ENCODE results near the gene EZH2.

Gene EZH2

DNA sequence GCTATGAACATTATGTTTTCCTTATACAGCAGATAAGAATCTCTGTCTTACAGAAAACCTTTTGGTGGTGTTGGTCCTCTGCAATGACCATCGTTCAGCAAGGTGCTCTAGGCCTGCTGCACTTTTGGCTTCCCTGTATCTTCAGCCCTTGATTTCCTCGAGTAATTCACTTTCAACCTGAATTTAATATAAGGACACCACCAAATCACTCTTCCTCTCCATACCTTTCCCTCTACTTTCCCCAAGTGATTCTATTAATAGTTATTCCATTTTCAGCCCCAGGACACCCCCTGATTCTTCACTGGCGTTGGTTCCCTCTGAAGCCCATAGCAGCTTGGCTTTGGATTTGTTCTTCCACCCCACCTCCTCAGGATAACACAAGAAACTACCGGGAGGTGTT, 72.2 kb downstream of the EZH2 start:
- DNase-seq (ENCODE audit: extremely low read depth in 1 of 2, low read depth in 1 of 2) = no peak

DNA sequence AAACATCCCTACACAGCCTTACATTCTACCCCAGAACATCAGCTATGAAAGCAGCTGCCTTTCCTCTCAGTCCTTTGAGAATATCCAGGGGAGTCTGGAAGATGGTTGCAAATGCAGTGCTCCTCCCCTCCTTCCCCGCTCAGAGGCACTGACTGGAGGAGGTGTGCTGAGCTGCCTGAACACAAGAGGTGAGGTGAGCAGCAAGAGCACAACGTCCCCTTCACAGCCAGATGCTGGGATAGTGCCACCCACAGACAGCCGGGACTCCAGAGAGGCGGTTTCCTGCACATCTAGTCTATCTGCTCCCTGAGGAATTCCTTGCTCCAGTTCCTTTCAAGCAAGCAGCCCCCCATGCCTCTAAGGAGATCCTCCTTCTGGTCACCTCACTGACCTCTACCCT, 74.2 kb downstream of the EZH2 start:
- DNase-seq (ENCODE audit: extremely low read depth in 1 of 2, low read depth in 1 of 2) = no peak

DNA sequence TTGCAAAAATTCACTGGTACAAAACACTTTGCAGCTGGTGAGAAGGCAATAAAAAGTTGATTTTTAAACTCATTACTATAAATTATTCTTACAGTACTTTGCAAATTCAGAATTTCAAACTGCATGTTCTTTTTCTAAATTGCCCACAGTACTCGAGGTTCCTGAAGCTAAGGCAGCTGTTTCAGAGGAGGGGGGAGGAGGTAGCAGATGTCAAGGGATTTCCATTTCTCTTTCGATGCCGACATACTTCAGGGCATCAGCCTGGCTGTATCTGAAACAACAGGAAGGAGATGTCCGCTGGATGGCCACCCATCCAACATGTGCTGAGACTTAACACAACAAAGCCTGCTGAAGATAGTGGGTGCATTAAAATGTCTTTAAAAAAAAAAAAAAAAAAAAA, 76.7 kb downstream of the EZH2 start:
- DNase-seq (ENCODE audit: extremely low read depth in 1 of 2, low read depth in 1 of 2) = no peak

DNA sequence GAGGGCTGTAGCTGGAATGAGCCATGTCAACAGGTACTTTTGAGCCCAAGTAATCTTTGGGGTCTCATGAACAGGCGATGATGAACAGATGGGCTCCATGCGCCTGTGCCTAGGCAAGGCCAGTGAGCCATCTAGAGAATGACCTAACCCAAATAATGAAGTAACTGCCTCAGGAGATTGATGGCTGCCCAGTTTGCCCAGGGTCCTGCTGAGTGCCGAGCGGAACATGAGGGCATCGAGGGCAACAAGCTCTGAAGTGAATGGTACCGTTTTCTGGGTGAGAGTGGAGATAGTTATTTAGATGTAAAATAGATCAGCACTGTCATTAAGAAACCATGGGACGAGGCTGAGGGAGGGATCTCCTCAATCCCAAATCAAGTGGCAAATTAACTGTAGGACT, 77.9 kb downstream of the EZH2 start:
- DNase-seq (ENCODE audit: extremely low read depth in 1 of 2, low read depth in 1 of 2) = no peak

DNA sequence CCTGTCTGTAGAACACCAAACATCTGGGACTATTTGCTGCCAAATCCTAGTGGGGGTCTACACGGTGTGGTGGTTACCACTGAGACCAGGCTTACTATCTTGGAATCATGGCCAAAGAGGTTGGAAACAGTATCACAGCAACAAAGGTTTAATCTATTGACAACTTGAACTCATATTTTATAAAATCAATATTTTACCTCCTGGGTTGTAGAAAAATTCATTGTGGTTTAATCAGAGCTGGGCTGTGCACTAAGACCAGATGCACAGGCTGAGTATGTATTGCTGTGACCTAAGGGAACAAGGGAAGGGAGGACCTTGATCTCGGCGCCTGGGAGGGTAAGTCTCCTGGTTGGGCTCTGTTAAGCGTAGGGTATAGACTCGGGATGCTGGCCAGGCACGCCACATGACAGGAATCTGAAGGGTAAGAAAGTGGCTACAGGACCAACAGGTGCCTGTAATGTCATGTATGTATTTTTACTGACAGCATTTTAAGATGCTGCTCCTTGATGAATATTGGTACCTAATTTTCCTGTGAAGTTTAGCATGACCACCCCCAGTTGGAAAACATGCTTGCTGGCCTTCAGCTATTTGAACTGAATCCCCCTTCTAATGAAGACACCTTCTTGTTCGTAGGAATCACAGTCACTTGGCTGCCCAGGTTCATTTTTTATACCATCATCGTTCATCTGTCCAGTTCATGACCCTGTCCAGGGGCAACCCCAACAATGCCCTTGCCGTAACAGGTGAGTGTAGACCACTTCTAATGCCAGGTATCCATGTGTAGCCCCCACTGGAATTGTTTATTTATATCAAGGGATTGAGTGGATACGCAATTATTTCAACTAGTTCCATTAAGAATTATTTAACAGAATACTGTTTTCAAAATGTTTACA, 79.5 kb downstream of the EZH2 start:
- no peak for DNase-seq (ENCODE audit: extremely low read depth in 1 of 2, low read depth in 1 of 2)

DNA sequence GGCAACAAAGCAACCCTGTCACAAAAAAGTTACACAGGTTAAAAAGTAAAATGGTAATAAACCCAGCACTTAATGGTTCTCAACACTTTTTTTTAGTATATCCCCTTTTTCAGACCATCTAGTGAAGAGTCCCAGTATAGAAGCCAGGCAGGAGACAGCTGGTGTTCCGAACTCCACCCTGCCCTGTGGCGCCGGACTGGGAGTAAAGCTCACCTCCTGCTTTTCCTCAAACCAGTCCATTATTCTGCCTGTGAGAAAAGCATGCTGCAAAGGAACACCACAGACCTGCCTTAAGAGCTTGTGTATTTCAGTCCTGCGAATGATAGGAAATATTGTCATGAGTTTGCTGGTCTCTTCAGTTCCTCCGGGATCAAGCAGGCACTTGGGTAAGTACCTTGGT, 81.0 kb downstream of the EZH2 start:
- DNase-seq (ENCODE audit: extremely low read depth in 1 of 2, low read depth in 1 of 2) = no peak

DNA sequence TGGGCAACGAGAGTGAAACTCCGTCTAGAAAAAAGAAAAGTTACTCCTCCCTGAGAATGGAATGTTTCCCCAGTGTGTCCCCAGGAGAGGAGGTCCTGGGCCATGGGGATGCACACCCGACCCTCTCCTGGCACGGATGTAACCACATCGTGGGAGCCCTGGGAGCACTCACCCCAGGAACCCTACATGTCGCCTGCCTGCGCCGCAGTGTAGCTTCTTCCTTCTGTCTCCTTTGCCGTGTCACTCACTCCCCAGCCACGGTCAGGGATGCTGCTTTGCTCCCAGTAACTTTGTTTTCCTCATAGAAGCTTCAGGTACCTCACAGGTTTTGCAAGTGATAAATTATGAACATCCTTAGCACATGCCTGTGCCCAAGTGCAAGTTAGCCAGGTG, 82.0 kb downstream of the EZH2 start:
- no peak for DNase-seq (ENCODE audit: extremely low read depth in 1 of 2, low read depth in 1 of 2)

DNA sequence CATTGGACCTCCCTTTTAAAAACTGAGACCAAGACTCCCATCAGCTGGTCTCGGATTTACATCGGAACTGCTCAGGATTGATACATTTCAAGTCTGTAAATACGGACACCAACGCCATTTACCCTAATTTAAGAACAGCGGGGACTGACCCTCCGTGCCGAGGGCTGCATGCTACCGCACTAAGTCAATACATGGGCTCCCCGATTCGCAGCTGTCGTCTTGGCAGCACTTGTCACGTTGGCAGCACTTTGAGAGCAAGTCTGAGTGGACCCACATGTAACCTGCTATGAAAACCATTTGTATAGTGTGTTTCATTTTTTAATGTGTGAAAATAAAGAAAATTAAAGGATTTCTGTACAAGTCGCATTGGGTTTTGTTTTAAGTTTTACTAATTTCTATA, 83.4 kb downstream of the EZH2 start:
- no peak for DNase-seq (ENCODE audit: extremely low read depth in 1 of 2, low read depth in 1 of 2)

DNA sequence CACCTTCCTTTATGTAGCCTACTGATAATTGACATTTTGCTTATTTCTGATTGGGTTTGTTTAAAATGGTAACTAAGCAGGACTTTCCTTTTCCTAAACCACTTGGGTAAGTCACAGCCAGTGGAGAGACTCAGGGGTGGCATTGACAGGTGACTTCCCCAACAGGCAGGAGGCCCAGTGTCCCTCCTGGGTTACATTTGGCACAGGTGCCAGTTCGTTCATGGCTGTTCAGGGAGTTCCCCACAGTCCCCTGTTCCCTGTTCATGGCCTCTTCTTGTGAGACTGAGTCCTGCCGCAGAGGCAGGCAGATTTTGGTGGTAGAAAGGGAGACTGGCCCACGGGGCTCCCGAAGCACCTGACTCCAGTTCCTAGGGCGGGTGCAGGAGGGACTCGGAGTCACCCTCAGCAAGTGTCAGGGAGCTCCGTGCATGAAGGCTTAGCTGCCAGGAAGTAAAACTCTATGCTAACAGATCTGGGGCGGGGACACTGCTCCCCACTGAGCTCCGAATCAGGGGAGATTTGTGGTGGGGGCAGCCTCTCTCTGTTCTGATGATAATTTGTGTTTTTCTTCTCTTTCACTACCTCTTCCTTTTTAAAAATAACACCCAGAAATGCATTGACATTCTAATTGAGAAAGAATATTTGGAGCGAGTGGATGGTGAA, 84.1 kb downstream of the EZH2 start:
- DNase-seq (ENCODE audit: extremely low read depth in 1 of 2, low read depth in 1 of 2) = no peak

DNA sequence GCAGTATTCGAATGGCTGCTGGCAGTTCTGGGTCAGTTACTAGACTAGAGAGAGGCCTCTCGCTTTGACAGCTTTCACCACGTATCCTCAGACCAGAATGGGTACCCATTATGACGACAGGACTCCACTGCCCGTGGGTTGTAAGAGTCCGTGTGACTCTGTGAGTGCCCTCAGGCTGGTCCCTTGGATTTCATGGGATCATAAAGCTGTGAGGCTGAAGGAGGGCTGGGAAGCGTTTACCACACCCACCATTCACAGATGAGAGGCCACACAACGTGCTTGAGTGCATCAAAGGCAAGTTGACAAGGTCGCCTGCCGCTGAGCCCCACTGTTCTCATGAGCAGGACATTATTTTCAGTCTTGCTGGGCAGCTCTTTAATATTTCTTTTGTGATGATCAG, 87.2 kb downstream of the EZH2 start:
- DNase-seq (ENCODE audit: extremely low read depth in 1 of 2, low read depth in 1 of 2) = no peak

DNA sequence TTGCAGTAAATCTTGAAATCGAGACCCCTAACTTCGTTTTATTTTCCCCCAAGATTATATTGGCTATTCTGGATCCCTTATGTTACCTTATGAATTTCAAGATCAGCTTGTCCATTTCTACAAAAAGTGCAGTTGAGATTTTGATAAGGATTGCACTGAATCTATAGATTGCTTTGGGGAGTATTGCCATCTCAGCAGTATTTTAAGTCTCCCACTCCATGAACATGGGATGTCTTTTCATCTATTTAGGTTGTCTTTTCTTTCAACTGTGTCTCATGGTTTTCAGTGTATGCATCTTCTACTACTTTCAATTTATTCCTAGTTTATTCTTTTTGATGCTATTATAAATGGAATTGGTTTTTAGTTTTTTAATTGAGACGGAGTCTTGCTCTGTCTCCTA, 89.6 kb downstream of the EZH2 start:
- no peak for DNase-seq (ENCODE audit: extremely low read depth in 1 of 2, low read depth in 1 of 2)

DNA sequence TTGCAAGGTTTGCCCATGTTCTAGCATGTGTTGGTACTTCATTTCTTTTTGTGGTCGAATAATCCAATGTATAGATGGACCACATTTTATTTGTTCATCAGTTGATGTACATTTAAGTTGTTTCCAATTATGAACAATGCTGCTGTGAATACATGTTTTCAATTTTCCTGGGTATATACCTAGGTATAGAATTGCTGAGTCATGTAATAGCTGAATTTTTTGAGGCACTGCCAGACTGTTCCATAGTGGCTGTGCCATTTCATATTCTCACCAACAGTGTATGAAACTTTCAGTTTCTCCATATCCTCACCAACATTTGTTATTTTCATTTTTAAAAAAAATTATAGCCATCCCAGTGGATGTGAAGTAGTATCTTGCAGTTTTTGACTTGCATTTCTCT, 90.5 kb downstream of the EZH2 start:
- DNase-seq (ENCODE audit: extremely low read depth in 1 of 2, low read depth in 1 of 2) = no peak

DNA sequence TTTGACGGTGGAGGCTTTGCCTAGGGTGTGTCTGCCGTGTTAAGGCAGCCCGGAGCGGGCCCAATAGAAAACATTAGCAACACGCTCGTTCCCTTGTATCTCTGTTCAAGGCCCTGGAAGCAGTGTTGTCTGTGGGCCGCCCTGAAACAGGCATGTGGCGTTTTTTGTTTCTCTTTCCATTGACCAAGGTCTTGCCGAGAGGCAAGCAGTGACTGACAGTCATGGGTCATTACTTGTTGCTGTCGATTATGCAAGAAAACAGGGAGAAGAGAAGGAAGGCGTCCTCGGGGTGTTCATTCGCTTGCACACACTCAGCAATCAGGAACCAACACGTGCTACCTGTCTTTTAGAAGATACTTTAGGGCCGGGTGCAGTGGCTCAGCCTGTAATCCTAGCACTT, 92.5 kb downstream of the EZH2 start:
- no peak for DNase-seq (ENCODE audit: extremely low read depth in 1 of 2, low read depth in 1 of 2)

DNA sequence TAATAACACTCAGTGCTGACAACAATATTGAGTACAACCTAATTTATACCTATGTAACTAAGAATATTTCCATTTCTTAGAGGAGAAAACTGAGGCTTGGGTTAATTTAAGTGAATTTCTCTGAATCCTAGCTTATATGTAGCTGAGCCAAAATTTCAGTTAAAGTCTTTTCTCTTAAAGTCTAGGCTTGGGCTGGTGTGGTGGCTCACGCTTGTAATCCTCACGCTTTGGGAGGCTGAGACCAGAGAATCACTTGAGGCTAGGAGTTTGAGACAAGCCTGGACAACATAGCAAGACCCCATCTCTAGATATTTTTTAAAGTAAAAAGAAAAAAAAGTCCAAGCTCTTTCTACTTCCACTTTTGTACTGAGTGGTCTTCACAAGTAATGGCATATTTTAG, 93.2 kb downstream of the EZH2 start:
- no peak for DNase-seq (ENCODE audit: extremely low read depth in 1 of 2, low read depth in 1 of 2)

DNA sequence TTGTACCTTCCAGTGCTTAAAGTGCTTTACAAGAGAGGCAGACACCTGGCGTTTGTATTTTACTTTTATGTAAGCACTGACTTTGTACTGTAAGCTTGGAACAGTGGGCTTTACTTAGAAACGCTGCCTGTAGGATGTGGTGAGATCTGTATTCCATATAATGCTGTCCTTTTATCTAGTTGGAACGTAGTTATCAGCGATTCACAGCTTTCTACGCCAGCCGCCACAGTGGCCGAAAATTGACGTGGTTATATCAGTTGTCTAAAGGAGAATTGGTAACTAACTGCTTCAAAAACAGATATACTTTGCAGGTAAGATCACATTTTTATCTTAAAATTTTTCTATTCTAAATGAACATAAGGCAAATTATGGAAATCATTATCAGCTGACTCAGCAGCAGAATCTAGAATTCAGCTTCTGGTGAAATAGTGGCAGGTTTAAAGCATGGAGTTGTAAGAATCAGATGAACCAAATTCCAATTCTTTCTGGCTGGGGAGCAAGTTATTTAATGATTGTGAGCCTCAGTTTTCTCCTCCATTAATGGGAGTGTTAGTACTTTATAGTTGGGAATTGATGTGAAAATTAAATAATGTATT, 93.9 kb downstream of the EZH2 start:
- no peak for DNase-seq (ENCODE audit: extremely low read depth in 1 of 2, low read depth in 1 of 2)

DNA sequence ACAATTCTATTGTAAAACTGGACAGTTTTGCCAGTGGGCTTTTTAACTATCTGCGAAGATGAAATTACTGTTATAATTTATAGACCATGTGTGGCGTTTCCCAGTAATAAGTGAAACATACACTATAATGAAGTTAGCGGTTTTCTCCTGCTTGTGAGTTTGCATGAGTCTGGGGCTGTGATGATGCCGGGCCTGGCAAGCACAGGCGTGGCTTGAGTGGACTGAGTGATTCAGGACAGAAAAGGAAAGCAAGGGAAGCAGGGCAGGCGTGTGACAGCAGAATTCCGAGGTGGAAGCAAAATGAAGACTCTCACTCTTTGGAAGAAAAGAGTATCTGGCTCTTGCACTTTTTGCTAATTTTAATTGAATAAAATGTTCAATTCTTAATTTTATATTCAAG, 94.9 kb downstream of the EZH2 start:
- no peak for DNase-seq (ENCODE audit: extremely low read depth in 1 of 2, low read depth in 1 of 2)

DNA sequence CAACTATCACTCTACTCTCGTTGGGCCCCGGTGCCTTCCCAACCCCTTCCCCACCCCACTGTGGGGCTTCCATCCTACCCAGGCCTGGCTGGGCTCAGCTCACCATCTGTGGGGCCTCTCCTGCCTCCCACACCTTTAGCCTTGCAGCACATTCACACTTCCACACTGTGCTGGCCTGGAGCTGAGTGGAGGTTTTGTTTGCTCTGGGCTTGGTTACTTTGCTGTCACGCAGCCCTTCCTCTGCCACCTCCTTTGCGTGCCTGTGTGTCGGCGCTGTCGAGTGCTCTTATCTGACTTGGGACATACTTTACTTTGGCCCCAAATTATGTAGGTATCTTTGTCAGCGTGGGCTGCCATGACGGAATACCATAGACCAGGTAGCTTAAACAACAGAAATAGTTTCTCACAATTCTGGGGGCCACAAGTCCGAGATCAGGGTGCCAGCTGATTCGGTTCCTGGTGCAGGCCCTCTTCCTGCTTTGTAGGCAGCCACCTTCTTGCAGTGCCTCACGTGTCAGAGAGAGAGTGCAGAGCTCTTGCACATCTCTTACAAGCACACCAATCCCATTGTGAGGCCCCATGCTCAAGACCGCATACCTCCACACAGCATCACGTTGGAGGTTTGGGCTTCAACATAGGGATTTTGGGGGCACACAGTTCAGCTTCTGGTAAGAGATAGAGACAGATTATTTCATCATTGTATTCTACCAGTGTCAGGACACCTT, 96.4 kb downstream of the EZH2 start:
- DNase-seq (ENCODE audit: extremely low read depth in 1 of 2, low read depth in 1 of 2) = no peak

DNA sequence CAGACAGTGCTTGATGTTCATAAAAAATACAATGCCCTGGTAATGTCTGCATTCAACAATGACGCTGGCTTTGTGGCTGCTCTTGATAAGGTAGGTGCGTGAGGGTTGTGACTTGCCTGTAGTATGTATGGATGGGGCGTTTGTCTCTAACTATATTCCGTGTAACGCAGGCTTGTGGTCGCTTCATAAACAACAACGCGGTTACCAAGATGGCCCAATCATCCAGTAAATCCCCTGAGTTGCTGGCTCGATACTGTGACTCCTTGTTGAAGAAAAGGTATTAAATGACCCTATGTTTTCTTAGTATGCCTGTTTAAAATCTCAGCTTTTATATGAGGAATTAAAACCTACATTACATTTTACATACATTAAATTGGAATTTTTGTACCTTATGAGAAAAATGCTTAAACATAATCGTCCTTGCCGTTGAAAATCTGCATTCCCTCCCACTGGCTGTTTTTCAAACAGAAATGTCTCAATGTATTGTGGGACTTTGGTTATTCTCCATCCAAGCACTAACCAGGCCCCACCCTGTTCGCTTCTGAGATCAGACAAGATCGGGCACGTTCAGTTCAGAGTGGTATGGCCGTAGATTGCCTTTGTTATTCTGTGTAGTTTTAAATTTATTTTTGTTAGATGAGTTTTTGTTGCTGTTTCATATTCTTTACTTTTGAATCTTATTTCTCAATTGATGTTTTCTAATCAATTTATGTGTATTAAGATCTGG, 100.1 kb downstream of the EZH2 start:
- DNase-seq (ENCODE audit: extremely low read depth in 1 of 2, low read depth in 1 of 2) = no peak

DNA sequence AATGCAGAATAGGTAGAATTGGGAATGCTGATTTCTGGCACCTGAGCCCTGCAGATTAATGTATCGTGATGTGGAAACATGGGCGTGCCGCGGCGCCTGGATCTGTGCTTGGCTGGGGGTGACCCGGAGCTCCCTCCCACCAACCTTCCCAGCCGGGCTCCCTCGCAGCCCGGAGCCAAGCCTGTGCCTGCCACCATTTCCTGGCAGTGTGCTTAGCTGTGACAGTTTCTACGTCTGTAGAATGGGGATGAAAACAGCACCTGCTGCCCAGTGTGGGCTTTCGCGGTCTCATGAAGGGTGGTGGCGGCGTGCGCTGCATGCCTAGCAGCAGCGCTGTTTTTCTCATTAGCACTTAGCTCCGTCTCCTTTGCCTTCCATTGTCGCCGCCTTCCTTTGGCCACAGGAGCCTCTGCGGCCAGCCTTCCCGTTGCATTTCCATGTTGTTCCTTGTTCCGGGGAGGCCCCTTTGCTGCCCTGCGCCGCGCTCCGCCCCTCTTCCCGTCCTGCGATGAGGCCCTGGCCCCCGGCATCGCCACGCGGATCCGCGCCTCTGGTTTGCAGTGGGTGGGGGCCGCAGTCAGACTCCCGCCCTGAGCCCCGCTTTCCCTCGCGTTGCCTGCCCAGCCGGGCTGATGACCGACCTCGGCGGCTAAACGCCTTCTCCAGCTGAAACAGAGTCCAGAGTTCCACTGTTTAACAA, 101.2 kb downstream of the EZH2 start:
- no peak for DNase-seq (ENCODE audit: extremely low read depth in 1 of 2, low read depth in 1 of 2)

DNA sequence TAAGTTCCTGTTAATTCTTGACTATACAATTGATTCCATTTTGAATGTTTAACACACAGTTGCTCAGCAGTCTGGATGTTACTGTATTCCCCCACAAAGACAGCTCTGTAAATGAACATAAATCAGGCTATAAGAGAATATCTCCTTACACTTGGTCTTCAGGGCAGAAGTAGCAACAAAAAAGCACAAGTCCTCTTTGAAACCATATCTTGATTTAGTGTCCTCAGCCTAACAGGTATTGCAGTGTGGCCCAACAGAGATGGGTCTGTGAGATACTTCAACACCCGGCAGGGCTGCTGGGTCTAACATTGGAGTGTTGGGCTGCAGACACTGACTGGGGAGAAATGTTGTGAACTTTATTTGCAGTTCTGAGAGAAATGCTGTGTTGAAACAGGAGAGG, 109.6 kb downstream of the EZH2 start:
- DNase-seq (ENCODE audit: extremely low read depth in 1 of 2, low read depth in 1 of 2) = no peak
